Stimulated activated CD4-positive, alpha-beta T cell treated with anti-CD3 and anti-CD28 coated beads, Interleukin-1b, Interleukin-23, amount 100 ng/mL, for 1 hour (primary cell): Measurements from ENCODE around the gene CLDN3.
A peak's percentile ranks its signal among the peaks of the same experiment; 100 is the strongest.

ENCODE experiments used
- DNase-seq, 2 donors: peaks; one replicate each; pipeline ENCODE4 v3.0.0-alpha.2; 2020; ENCODE audit warnings: low read depth in 2 of 2

The CLDN3 gene

GRCh38 chr7:73770860-73771670 lies 995 bp upstream of the CLDN3 start:
- DNase-seq, result no peak

- no peak for DNase-seq
Observed at GRCh38 chr7:73769481-73770001, 529 bp downstream of the CLDN3 start.

GRCh38 chr7:73768641-73769480 lies 1.2 kb downstream of the CLDN3 start:
- DNase-seq, result no peak

- DNase-seq, result no peak
Observed at GRCh38 chr7:73766556-73767229, 3.4 kb downstream of the CLDN3 start.

- DNase-seq, result no peak
Observed at GRCh38 chr7:73762659-73762999, 7.4 kb downstream of the CLDN3 start.

GRCh38 chr7:73761854-73762658 lies 8.0 kb downstream of the CLDN3 start:
- no peak for DNase-seq

- no peak for DNase-seq
Observed at GRCh38 chr7:73758581-73759138, 11.4 kb downstream of the CLDN3 start.

GRCh38 chr7:73749931-73750776 lies 19.9 kb downstream of the CLDN3 start:
- DNase-seq, result no peak

GRCh38 chr7:73746378-73746777 lies 23.7 kb downstream of the CLDN3 start:
- DNase-seq, result no peak

GRCh38 chr7:73742753-73743641 lies 27.1 kb downstream of the CLDN3 start:
- no peak for DNase-seq

GRCh38 chr7:73742338-73742752 lies 27.7 kb downstream of the CLDN3 start:
- no peak for DNase-seq

GRCh38 chr7:73741600-73741999 lies 28.5 kb downstream of the CLDN3 start:
- DNase-seq, result no peak

- no peak for DNase-seq
Observed at GRCh38 chr7:73740771-73741170, 29.3 kb downstream of the CLDN3 start.

- DNase-seq, result no peak
Observed at GRCh38 chr7:73740212-73740611, 29.9 kb downstream of the CLDN3 start.

- DNase-seq, result no peak
Observed at GRCh38 chr7:73739387-73739767, 30.7 kb downstream of the CLDN3 start.

GRCh38 chr7:73738612-73739386 lies 31.3 kb downstream of the CLDN3 start, which contains the start of gene ABHD11:
Gene ABHD11, minus strand, starts transcription at chr7:73738802. Its CDS starts 32 bp downstream, at chr7:73738770.
- DNase-seq, result peak; percentile 98 to 100

- DNase-seq, result peak; percentile 25 to 57
Observed at GRCh38 chr7:73738220-73738611, 31.9 kb downstream of the CLDN3 start.
